Right lung (tissue), 5 donors: ENCODE measurements around the gene ADAMTSL3. TPM values are rescaled to one million over a fixed set of nuclear protein-coding genes. Genes with fewer than 3 reads are reported as not detected.

Experiments
- DNase-seq, 2 donors: peaks; one replicate each; pipeline ENCODE4 v3.0.0-alpha.2; 2013
- polyA plus RNA-seq, 5 donors: library from polyadenylated mRNA; unstranded; fragments of 120-200 nt; gene quantifications; one replicate each; pipeline versions ENCODE4 v1.2.1 to v1.2.3, GENCODE V29; 2013; ENCODE audit warnings: inconsistent platforms in 1 of 5, low replicate concordance in 1 of 5; ENCODE audit not compliant: insufficient read length in 5 of 5, insufficient read depth in 1 of 5

ADAMTSL3 gene
- polyA plus RNA-seq, 5 donors: 15.3 to 30.4 (median 20.0) TPM

DNA sequence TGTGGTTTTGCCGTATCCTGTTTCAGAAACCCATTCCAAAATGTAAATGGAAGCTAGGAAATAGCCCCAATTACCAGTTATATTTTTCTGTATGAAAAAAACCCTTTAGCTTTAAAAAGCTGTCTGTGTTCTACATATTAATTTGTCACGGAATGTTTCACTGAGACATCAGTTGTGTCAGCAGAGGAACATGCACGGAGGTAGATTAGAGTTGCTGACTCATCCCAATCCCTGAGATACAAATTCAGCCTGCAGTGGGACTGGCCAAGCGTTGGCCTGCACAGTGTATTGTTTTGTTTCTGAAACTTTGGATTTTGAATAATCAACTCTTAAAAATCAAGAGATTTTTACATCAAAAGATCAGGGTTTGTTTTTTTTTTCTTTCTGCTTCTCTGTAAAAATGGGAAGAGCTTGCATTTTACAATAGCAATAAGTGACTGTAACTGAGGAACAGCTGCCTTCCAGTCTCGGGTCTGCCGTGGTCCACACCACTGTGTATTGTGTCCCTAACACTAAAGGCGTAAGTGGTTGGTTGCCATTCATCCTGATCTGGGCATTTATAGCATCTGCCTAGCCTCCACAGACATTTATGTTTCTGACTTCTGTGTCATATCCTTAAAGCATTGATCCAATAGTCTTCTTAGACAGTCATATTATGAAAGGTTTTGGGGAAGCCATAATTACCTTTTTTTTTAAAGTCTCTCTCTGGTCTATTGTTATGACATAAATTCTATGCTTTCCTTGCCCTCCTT is 218.1 kb downstream of the ADAMTSL3 start:
- DNase-seq: no peak

DNA sequence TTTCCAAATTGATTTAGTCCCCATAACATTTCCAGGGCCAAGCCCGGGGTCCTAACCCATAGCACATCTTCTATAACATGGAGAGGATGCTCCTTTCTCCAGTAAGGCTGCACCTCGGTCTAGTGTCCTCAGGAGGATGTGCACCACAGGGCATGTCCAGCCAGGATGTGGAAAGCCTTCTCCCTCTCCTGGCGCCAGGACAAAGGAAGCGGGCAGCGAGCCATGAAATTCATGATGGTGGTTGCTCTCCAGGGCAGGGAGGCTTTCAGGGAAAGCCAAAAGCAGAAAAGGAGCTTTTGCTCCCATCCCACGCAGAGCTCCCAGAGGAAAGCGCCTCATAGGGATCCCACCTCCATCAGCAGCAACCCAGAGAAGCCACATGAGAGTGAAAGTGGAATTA is 220.0 kb downstream of the ADAMTSL3 start:
- DNase-seq: no peak

DNA sequence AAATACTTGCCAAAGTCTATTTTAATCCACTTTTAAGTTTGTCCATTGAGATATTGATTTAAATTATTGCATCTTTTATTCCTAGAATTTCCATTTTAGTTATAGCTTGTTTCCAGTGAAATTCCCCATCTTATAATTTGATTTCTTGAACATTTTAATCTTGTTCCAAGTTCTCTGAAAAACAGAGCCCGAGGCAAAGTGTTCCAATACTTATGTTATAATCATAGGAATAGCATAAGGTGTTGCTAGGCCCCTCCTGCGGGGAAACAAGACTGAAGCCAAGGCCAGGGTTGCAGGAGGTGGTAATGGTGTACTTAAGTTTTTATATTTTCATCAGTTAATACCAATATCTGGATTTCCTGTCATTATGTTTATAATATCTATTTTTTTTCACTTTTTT is 226.6 kb downstream of the ADAMTSL3 start:
- DNase-seq: no peak

DNA sequence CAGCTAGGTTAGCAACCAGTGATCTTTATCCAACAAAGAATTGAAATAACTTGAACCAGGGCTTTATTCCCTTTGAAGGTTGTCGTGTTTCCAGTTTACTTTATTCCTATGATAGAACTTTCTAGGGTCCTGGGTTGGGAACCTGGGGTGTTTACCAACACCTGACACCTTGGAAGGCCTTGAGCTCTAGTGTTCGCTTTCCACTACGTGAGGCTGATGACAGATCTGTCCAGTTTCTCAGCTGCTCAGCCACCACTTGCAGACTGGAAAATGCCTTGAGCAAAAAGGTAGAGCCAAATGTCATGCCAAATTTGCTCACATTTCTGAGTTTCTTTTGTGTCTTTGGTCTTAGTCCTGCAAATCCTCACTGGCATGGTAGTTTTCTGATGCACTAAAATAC is 227.2 kb downstream of the ADAMTSL3 start:
- DNase-seq: no peak

DNA sequence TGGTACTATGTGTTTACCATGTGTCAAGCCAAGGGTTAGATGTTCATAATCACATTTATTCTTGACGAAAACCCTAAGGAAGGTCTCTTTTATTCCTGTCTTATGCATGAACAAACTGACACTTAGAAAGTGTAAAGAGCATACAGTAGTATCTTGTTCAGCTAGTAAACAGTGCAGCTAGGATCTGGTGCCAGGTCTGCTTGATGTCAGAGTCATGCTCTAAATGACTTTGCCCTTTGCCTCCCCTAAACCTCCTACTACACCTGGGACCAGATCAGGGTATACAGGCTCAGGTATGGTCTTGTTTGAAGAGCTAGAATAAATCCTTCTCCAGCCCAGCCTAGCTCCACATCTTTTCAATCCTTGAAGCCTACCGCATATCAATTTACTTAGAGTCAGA is 232.4 kb downstream of the ADAMTSL3 start:
- DNase-seq: no peak

DNA sequence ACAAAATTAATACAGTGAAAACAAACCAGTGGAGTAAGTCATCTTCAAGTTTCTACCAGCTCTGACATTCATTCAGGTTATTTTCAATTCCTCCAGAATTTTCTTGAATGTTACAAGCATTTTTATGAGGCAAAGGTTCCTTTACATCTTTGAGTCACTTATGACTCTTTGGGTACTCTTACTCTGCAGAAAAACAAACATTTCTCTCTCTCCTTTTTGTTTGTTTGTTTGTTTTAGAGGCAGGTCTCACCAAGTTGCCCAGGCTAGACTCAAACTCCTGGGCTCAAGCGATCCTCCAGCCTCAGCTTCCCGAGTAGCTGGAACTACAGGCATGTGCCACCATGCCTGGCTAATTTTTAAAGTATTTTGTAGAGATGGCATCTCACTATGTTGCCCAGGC is 233.5 kb downstream of the ADAMTSL3 start:
- no peak for DNase-seq

DNA sequence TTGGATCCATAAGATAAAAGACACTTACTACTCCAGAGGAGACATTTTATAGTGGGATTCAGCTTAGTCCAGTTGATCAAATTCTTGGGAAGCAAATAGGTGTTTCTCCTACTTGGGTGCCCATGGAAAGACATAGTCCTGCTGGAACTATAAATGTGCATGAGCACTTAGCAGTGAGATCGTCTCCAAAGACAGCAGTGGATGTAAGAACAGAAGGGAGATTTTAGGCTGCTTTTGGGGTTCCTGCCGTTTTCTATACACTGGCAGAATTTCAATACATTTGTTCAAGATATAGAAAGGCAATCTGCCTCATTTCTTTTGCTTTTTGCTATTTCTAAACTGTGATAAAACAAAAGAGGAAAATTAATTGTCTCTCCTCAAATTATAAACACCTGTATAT is 234.0 kb downstream of the ADAMTSL3 start:
- DNase-seq: no peak

DNA sequence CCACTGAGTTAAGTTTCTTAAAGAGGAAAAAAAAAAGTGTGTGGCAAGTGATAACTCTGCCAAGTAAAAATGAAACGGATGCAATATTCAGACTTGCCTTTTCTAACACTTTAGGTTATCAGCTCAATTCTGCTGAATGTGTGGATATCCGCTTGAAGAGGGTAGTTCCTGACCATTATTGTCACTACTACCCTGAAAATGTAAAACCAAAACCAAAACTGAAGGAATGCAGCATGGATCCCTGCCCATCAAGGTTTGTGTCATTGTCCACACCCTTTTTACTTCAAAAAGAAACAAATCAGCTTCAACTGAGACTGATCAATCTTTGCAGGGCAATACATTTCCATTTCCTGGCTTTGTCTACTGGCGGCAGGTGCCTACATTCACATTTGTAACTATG is 236.1 kb downstream of the ADAMTSL3 start:
- DNase-seq: no peak

DNA sequence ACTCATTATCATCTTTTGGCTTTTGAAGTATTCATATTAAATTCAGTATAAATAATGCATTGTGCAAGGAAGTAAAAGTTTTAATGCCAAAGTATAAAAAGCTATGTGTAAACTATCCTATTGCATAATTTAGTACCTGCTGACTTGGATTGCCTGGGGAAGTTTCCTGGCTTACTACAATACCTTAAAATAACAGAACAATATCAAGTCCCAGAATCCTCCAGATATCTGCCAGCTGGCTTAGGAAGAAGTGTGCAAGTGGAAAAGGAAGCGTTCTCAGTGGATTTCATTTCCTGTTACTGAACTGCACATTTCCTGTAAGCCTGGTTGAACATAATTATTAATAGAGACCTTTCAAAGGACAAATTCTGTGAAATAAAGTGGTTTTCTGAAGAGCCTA is 236.7 kb downstream of the ADAMTSL3 start:
- DNase-seq: no peak

DNA sequence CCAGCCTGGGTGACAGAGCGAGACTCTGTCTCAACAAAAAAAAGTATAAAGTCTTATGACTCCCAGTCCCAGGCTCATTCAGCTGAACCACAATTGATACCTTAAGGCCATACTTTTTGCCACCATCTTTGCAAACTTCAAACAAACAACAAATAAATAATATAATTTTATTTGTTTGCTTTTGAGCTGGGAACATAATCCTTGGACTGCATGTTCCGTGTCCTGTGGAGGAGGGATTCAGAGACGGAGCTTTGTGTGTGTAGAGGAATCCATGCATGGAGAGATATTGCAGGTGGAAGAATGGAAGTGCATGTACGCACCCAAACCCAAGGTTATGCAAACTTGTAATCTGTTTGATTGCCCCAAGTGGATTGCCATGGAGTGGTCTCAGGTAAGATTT is 238.6 kb downstream of the ADAMTSL3 start:
- no peak for DNase-seq

DNA sequence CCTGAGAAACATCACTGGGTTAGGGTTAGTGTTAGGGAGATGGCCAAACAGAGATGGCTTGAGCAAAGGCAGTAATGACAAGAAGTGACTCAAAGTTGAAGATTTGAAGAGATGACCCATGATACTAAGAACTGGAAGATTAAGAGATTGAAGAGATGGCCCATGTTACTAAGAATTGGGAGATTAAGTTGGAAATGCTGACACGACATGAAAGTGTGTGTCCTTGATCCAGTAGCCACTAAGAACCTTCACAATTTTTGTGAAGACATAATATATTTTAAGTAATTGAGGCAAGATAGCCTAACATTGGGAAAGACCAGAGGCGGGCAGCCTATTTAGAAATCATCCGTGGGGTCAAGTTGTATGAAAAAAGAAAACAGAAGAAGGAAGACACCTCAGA is 239.4 kb downstream of the ADAMTSL3 start:
- no peak for DNase-seq

DNA sequence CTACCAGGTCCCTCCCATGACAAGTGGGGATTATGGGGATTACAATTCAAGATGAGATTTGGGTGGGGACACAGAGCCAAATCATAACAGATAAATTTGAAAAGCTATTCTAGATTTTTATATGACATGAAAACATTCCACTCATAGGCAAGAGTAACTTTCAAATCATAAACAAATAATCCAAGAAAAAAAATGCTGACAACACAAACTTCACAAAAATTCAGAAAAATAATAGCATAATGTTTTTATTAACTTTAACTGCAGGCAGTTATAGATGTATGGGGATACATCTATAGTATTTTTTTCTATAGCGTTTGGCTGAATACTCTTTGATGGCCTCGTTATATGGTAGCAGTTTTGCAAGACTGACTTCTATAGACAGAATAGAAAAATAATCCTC is 243.1 kb downstream of the ADAMTSL3 start:
- no peak for DNase-seq

DNA sequence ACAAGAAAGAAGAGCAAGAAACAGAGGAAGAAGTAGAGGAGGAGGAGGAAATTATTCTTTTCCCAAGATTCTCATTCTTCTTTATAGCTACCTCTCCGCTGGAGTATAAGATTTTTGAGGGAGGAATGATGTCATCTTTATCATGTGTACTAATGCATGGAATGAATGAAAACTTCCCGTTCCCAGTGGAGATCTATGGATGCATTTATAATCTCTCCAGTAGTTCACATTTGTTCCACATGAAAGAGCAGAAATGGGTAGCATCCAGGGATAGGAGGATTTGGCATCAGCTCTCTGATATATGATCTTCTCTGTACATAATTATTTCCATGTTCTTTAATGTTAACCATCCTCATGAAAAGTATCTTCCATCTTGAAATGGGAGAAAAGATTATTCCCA is 244.4 kb downstream of the ADAMTSL3 start:
- no peak for DNase-seq

DNA sequence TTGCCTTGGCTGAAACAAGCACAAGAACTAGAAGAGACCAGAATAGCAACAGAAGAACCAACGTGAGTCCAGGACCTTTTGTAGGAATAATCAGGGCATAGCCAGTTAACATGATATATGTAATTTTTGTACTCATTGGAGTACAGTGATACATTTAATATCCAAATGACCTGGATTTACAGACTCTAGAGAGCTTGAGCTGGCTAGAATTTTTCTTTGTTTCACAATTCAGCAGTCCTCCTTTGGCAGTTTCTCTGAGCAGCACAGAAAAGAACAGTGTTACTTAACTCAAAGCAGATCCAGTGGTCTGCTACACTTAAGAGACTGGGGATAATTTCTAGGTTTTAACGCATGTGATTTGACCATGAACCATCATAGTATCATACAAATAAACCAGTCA is 245.7 kb downstream of the ADAMTSL3 start:
- DNase-seq: no peak

DNA sequence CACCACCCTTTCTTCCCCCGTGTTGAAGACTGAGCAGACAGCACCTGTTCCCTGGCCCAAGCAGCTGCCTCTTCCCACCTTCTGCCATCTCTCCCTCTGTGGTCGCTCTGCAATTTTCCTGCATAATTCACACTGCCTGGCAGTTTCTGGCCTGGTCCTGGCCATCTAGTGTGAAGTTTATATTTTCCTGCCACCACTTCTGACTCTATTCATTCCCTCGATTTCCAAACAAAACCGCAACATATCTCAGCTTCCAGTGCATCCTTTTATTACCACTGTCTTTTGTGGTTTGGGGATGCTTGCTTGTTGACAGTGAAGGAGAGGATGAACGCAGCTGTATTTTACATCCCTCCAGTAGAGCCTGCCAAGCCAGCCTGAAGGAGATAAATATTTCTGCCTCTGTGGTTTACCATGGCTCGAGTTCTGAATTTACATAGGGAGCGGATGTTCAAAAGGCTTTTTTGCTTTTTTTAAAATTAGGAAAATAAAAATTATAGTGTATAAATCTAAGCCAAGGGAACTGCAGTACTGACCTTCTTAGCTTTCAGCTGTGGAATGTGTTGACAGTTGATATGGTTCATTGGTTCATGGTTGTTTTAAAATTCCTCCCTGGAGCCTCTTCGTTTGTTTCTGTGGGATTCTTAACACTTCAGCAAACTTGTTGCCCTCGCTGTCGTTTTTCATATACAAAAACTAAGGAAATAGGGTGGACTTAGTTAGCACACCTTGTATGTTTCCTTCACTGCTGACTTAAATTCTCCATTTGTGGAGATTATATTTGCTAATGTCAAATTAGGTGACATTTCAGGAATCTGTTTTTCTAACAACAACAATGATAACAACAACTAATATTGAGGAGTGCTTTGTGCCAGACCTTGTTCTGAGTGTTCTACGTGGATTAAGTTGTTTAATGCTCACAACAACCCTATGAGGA is 250.5 kb downstream of the ADAMTSL3 start:
- peak; percentile 31 to 32 for DNase-seq

DNA sequence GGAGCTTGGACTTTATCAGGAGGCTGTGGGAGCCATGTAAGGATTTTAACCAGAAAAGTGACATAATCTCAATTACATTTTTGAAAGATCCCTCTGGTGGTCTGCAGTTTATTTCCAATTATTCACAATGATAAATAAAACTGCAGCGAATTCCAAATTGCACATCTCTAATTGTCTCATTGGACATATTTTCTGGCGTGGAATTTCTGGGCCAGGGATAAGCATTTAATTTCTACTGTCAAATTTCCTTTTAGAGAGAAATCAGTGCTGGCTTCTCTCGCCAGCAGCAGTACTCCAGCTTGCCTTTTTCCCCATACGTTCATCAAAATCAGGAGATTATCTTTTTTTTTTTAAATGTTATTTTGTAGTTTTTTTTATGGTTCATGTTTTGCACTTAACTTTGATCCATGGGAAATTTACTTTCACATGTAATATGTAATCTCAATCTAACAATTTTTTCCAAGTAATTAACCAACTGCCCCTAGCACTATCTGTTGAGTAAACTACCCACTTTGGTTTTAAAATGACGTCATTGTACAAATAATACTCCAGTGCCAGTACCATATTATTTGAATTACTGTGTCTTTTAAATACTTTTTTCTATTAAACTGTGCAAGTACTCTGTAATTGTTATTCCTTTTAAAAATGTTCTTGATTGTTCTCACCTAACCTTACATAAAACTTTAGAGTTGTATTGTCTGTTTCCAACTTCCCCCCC is 251.8 kb downstream of the ADAMTSL3 start:
- DNase-seq: no peak

DNA sequence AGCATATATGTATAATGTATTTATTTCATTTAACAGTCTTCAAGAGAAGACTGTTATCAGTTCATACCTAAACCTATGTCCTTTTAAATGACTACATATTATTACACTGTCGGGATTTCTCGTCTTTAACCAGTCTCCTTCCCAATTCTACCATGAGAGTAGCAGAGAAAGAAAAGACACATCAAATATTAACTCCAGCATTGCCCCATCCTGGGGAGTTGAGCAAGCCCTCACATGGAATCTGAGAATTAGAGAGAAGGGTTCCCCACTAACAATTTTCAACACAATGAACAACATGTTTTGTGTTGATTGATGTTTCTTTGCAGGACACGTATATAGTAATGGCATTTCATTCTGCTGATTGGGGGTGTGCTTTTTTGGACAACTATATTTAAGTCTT is 257.4 kb downstream of the ADAMTSL3 start:
- no peak for DNase-seq

DNA sequence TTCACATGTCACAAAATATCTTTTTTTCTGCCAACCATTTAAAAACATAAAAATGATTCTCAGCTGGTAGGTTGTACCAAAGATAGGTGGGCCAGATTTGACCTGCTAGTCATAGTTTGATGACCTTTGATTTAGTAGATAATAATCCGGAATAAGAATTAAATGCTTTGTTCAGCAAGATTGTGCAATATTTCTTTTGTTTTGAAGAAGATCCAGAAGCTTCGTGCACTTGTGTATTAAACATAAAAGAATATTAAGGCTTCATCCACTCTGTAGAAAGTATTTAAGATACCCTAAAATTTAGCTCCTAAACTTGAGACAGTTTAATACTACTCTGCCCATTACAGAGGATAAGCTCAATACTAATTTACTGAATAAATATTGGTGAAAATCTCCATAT is 258.4 kb downstream of the ADAMTSL3 start:
- no peak for DNase-seq

DNA sequence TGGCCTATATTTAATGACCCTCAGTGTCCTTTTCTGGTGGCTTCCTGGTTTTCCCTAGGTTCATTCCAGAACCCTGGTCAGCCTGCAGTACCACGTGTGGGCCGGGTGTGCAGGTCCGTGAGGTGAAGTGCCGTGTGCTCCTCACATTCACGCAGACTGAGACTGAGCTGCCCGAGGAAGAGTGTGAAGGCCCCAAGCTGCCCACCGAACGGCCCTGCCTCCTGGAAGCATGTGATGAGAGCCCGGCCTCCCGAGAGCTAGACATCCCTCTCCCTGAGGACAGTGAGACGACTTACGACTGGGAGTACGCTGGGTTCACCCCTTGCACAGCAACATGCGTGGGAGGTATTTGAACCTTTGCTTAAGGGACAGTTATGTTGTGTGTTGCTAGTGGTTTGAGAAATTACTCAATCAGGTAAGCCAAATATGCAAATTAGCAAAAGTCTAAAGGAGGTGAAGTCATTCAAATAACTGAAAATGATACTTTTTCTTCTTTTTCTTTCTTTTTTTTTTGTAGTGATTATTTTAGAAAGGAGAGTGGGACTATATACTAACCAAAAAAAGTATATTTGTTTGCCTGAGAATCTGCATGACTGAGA is 259.2 kb downstream of the ADAMTSL3 start:
- no peak for DNase-seq

DNA sequence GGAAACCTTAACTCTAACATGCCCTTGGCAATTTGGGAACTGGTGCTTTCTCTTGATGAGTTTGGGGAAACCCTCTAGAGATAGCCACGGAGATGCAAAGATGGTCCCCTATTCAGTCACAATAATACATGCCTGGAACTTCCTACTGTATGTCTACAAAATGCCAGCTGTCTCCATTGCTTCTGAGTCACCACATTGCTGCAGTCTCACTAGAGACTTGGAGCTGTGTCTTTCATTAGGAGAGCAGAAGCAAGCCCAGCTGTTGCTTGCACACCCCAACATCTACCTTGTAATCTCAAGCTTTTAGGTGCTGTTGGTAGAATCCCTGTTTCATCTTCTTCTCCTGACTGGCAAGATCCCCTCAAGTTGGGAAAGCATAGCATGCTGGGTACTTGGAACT is 261.0 kb downstream of the ADAMTSL3 start:
- DNase-seq: no peak

DNA sequence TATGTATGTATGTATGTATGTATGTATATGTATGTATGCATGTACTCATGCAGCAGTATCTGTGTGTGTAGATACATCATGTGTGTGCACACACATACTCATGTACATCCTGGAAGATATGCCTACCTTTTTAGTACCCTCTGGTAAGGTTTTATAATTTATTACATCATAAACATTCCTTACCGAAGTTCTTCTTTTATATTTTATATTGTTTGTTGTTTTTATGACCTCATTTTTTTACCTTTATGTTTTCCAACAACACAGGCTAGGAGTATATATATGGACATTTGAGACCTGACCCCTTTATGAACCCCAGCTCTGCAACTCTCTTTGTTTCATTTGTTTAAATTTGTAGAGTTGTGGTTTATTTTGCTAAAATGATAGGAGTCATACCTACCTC is 263.5 kb downstream of the ADAMTSL3 start:
- no peak for DNase-seq

DNA sequence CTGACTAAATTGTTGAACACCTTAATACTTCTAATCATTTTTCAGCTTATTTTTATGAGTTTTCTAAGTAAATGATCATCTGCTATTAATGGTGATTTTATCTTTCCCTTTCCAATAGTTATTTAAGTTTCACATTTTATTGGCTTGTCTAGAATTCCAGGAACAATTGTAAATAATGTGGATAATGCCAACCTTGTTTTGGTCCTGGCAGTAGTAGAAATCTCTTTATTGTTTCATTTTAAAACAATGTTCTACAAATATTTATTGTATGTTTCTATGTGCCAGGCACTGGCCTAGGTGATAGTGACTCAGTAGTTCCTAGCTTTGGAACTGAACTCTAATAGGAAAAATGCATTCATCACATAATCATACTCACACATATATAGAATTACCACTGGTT is 264.1 kb downstream of the ADAMTSL3 start:
- DNase-seq: no peak
